Embryonic facial prominence (tissue), 1 donor: ENCODE results near the gene SYT12.
"Not testable (repeated sequence)": the region's sequence is repeated elsewhere in the genome, so short reads cannot be mapped to it uniquely, and the experiment has no call there.

ENCODE experiments used
- DNase-seq: peaks from one replicate; pipeline ENCODE4 v3.0.0-alpha.2; 2016; ENCODE audit errors: extremely low spot score

Gene SYT12

GRCh38 chr11:66996609-66997273, 26.2 kb upstream of the SYT12 start:
- DNase-seq: no peak

GRCh38 chr11:66999555-66999954, 23.4 kb upstream of the SYT12 start:
- no peak for DNase-seq

- DNase-seq: no peak
These were observed 21.6 kb upstream of the SYT12 start for GRCh38 chr11:67001332-67001731.

GRCh38 chr11:67002297-67002913, 20.5 kb upstream of the SYT12 start:
- DNase-seq: no peak

- no peak for DNase-seq
These were observed 20.0 kb upstream of the SYT12 start for GRCh38 chr11:67002921-67003411.

- not testable (repeated sequence) for DNase-seq
These were observed 17.7 kb upstream of the SYT12 start for GRCh38 chr11:67005200-67005599.

GRCh38 chr11:67006029-67006884, 16.7 kb upstream of the SYT12 start:
- DNase-seq: no peak

GRCh38 chr11:67007126-67007525, 15.8 kb upstream of the SYT12 start:
- no peak for DNase-seq

- DNase-seq: no peak
These were observed 12.5 kb upstream of the SYT12 start for GRCh38 chr11:67010296-67010905.

GRCh38 chr11:67013511-67014045, 9.4 kb upstream of the SYT12 start:
- no peak for DNase-seq

- no peak for DNase-seq
These were observed 8.6 kb upstream of the SYT12 start for GRCh38 chr11:67014343-67014742.

GRCh38 chr11:67015048-67015447, 7.9 kb upstream of the SYT12 start:
- no peak for DNase-seq

GRCh38 chr11:67016550-67016949, 6.4 kb upstream of the SYT12 start:
- DNase-seq: no peak

- no peak for DNase-seq
These were observed 2.0 kb upstream of the SYT12 start for GRCh38 chr11:67020949-67021348.

GRCh38 chr11:67022341-67022933, 497 bp upstream of the SYT12 start:
- no peak for DNase-seq

GRCh38 chr11:67023957-67024353, 1.0 kb downstream of the SYT12 start:
- DNase-seq: no peak

- no peak for DNase-seq
These were observed 1.5 kb downstream of the SYT12 start for GRCh38 chr11:67024410-67024809.

GRCh38 chr11:67024966-67025365, 2.0 kb downstream of the SYT12 start:
- DNase-seq: no peak

- DNase-seq: no peak
These were observed 2.8 kb downstream of the SYT12 start for GRCh38 chr11:67025750-67026149.

- DNase-seq: no peak
These were observed 4.0 kb downstream of the SYT12 start for GRCh38 chr11:67026941-67027340.

GRCh38 chr11:67027483-67027930, 4.6 kb downstream of the SYT12 start:
- DNase-seq: no peak
